Epidermal melanocyte (primary cell): ENCODE results near the gene GIMAP6.
"Not testable (repeated sequence)": the region's sequence is repeated elsewhere in the genome, so short reads cannot be mapped to it uniquely, and the experiment has no call there.

Source experiments
- DNase-seq: peaks from one replicate; pipeline ENCODE4 v3.0.0; 2011; ENCODE audit warnings: low spot score; ENCODE audit not compliant: insufficient read length

GIMAP6 gene

GRCh38 chr7:150631866-150632864, at the start of gene GIMAP6:
TSS of gene GIMAP6 (minus strand) at chr7:150632385. CDS start at chr7:150630142, 2,243 bp downstream.
- DNase-seq, result no peak

- DNase-seq, result not testable (repeated sequence)
Observed at GRCh38 chr7:150680364-150680763, 48.2 kb upstream of the GIMAP6 start.

- not testable (repeated sequence) for DNase-seq
Observed at GRCh38 chr7:150678601-150679000, 46.4 kb upstream of the GIMAP6 start.

- not testable (repeated sequence) for DNase-seq
Observed at GRCh38 chr7:150676854-150677253, 44.7 kb upstream of the GIMAP6 start.

GRCh38 chr7:150676276-150676675, 44.1 kb upstream of the GIMAP6 start:
- DNase-seq, result not testable (repeated sequence)

GRCh38 chr7:150675714-150676113, 43.5 kb upstream of the GIMAP6 start:
- no peak for DNase-seq

- DNase-seq, result not testable (repeated sequence)
Observed at GRCh38 chr7:150671798-150672585, 39.8 kb upstream of the GIMAP6 start.

- no peak for DNase-seq
Observed at GRCh38 chr7:150668977-150669376, 36.8 kb upstream of the GIMAP6 start.

- DNase-seq, result no peak
Observed at GRCh38 chr7:150668472-150668911, 36.3 kb upstream of the GIMAP6 start.

GRCh38 chr7:150666412-150666811, 34.2 kb upstream of the GIMAP6 start:
- DNase-seq, result no peak

GRCh38 chr7:150665896-150666295, 33.7 kb upstream of the GIMAP6 start:
- DNase-seq, result no peak

- no peak for DNase-seq
Observed at GRCh38 chr7:150665089-150665748, 33.0 kb upstream of the GIMAP6 start.

GRCh38 chr7:150663802-150664494, 31.8 kb upstream of the GIMAP6 start:
- DNase-seq, result no peak

GRCh38 chr7:150662821-150663220, 30.6 kb upstream of the GIMAP6 start:
- not testable (repeated sequence) for DNase-seq

GRCh38 chr7:150660939-150661613, 28.9 kb upstream of the GIMAP6 start:
- DNase-seq, result no peak

- no peak for DNase-seq
Observed at GRCh38 chr7:150657526-150657925, 25.3 kb upstream of the GIMAP6 start.

- DNase-seq, result no peak
Observed at GRCh38 chr7:150656047-150656446, 23.9 kb upstream of the GIMAP6 start.

GRCh38 chr7:150654692-150655091, 22.5 kb upstream of the GIMAP6 start:
- no peak for DNase-seq

- no peak for DNase-seq
Observed at GRCh38 chr7:150649080-150649385, 16.8 kb upstream of the GIMAP6 start.

GRCh38 chr7:150648353-150649079, 16.3 kb upstream of the GIMAP6 start:
- no peak for DNase-seq
